ENCODE measurements around the gene GOT2. TPM values are rescaled to one million over a fixed set of nuclear protein-coding genes. Genes with fewer than 3 reads are reported as not detected.

The GOT2 gene
- total and polyA plus RNA-seq, 2 of the 8 experiments (the other 6 are each of a cell fraction or from before 2014, with no cell fraction given) = 62.9 to 223 TPM

GRCh38 chr16:58716468-58716867 is 17.6 kb downstream of the GOT2 start (continued):
- TF ChIP-seq, protein P1, sequence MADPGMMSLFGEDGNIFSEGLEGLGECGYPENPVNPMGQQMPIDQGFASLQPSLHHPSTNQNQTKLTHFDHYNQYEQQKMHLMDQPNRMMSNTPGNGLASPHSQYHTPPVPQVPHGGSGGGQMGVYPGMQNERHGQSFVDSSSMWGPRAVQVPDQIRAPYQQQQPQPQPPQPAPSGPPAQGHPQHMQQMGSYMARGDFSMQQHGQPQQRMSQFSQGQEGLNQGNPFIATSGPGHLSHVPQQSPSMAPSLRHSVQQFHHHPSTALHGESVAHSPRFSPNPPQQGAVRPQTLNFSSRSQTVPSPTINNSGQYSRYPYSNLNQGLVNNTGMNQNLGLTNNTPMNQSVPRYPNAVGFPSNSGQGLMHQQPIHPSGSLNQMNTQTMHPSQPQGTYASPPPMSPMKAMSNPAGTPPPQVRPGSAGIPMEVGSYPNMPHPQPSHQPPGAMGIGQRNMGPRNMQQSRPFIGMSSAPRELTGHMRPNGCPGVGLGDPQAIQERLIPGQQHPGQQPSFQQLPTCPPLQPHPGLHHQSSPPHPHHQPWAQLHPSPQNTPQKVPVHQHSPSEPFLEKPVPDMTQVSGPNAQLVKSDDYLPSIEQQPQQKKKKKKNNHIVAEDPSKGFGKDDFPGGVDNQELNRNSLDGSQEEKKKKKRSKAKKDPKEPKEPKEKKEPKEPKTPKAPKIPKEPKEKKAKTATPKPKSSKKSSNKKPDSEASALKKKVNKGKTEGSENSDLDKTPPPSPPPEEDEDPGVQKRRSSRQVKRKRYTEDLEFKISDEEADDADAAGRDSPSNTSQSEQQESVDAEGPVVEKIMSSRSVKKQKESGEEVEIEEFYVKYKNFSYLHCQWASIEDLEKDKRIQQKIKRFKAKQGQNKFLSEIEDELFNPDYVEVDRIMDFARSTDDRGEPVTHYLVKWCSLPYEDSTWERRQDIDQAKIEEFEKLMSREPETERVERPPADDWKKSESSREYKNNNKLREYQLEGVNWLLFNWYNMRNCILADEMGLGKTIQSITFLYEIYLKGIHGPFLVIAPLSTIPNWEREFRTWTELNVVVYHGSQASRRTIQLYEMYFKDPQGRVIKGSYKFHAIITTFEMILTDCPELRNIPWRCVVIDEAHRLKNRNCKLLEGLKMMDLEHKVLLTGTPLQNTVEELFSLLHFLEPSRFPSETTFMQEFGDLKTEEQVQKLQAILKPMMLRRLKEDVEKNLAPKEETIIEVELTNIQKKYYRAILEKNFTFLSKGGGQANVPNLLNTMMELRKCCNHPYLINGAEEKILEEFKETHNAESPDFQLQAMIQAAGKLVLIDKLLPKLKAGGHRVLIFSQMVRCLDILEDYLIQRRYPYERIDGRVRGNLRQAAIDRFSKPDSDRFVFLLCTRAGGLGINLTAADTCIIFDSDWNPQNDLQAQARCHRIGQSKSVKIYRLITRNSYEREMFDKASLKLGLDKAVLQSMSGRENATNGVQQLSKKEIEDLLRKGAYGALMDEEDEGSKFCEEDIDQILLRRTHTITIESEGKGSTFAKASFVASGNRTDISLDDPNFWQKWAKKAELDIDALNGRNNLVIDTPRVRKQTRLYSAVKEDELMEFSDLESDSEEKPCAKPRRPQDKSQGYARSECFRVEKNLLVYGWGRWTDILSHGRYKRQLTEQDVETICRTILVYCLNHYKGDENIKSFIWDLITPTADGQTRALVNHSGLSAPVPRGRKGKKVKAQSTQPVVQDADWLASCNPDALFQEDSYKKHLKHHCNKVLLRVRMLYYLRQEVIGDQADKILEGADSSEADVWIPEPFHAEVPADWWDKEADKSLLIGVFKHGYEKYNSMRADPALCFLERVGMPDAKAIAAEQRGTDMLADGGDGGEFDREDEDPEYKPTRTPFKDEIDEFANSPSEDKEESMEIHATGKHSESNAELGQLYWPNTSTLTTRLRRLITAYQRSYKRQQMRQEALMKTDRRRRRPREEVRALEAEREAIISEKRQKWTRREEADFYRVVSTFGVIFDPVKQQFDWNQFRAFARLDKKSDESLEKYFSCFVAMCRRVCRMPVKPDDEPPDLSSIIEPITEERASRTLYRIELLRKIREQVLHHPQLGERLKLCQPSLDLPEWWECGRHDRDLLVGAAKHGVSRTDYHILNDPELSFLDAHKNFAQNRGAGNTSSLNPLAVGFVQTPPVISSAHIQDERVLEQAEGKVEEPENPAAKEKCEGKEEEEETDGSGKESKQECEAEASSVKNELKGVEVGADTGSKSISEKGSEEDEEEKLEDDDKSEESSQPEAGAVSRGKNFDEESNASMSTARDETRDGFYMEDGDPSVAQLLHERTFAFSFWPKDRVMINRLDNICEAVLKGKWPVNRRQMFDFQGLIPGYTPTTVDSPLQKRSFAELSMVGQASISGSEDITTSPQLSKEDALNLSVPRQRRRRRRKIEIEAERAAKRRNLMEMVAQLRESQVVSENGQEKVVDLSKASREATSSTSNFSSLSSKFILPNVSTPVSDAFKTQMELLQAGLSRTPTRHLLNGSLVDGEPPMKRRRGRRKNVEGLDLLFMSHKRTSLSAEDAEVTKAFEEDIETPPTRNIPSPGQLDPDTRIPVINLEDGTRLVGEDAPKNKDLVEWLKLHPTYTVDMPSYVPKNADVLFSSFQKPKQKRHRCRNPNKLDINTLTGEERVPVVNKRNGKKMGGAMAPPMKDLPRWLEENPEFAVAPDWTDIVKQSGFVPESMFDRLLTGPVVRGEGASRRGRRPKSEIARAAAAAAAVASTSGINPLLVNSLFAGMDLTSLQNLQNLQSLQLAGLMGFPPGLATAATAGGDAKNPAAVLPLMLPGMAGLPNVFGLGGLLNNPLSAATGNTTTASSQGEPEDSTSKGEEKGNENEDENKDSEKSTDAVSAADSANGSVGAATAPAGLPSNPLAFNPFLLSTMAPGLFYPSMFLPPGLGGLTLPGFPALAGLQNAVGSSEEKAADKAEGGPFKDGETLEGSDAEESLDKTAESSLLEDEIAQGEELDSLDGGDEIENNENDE (IDR thresholded peaks at IDR 0.05; ENCODE audit: insufficient replicate concordance, low read length) = no peak
- TF ChIP-seq, protein P2, sequence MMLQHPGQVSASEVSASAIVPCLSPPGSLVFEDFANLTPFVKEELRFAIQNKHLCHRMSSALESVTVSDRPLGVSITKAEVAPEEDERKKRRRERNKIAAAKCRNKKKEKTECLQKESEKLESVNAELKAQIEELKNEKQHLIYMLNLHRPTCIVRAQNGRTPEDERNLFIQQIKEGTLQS (IDR thresholded peaks at IDR 0.05; ENCODE audit: insufficient read depth, low read depth, low read length) = no peak
- no peak for TF ChIP-seq BRCA1 (IDR thresholded peaks at IDR 0.05; ENCODE audit: low read depth, low read length)
- no peak for TF ChIP-seq CHD1 (IDR thresholded peaks at IDR 0.05; ENCODE audit: low read depth, low read length)
- TF ChIP-seq RAD21 (IDR thresholded peaks at IDR 0.05 in 1 of 2, conservative IDR thresholded peaks at IDR 0.05 in 1 of 2; ENCODE audit: low read depth in 2 of 2, low read length in 2 of 2) = no peak
- TF ChIP-seq NRF1 (IDR thresholded peaks at IDR 0.05; ENCODE audit: low read depth, low read length) = no peak
- no peak for TF ChIP-seq RXRA (IDR thresholded peaks at IDR 0.05; ENCODE audit: insufficient read depth, low read depth, low read length)
- no peak for TF ChIP-seq CTBP2 (IDR thresholded peaks at IDR 0.05; ENCODE audit: borderline replicate concordance, insufficient read depth, insufficient read length, low read length)
